Stimulated activated CD8-positive, alpha-beta memory T cell treated with anti-CD3 and anti-CD28 coated beads, Interleukin-7, amount 100 ng/mL, for 48 hours (primary cell): Measurements from ENCODE around the gene FREY1.
A peak's percentile ranks its signal among the peaks of the same experiment; 100 is the strongest.

Experiments used
- DNase-seq, 2 donors: peaks; one replicate each; pipeline ENCODE4 v3.0.0-alpha.2; 2020; ENCODE audit warnings: low read depth in 1 of 2; ENCODE audit errors: extremely low read depth in 1 of 2

FREY1 gene

GRCh38 chr11:45929486-45930030 is 22.5 kb upstream of the FREY1 start:
- DNase-seq, result no peak

- no peak for DNase-seq
These were observed 21.6 kb upstream of the FREY1 start for GRCh38 chr11:45928535-45929215.

GRCh38 chr11:45927684-45928413 is 20.8 kb upstream of the FREY1 start:
- DNase-seq, result no peak

- DNase-seq, result no peak
These were observed 20.2 kb upstream of the FREY1 start for GRCh38 chr11:45927332-45927683.

- no peak for DNase-seq
These were observed 19.7 kb upstream of the FREY1 start for GRCh38 chr11:45926536-45927331.

- DNase-seq, result no peak
These were observed 18.9 kb upstream of the FREY1 start for GRCh38 chr11:45926001-45926401.

GRCh38 chr11:45925550-45925949 is 18.5 kb upstream of the FREY1 start:
- no peak for DNase-seq

- no peak for DNase-seq
These were observed 17.9 kb upstream of the FREY1 start for GRCh38 chr11:45924927-45925326.

- DNase-seq, result no peak
These were observed 17.2 kb upstream of the FREY1 start for GRCh38 chr11:45924036-45924915.

GRCh38 chr11:45922425-45923082 is 15.5 kb upstream of the FREY1 start, which contains the start of gene LARGE2:
Gene LARGE2, plus strand, starts transcription at chr11:45922656. Its CDS starts 227 bp downstream, at chr11:45922883.
- DNase-seq, result no peak

GRCh38 chr11:45921561-45922424 is 14.7 kb upstream of the FREY1 start:
- DNase-seq, result no peak

- no peak for DNase-seq
These were observed 13.7 kb upstream of the FREY1 start for GRCh38 chr11:45920531-45921477.

GRCh38 chr11:45919806-45920530 is 12.9 kb upstream of the FREY1 start:
- DNase-seq, result no peak

GRCh38 chr11:45918962-45919675 is 12.0 kb upstream of the FREY1 start:
- no peak for DNase-seq

GRCh38 chr11:45918331-45918941 is 11.4 kb upstream of the FREY1 start:
- peak; percentile 40 to 60 for DNase-seq
